HL-60 (cell line): Measurements from ENCODE around the gene RNGTT.
A peak's percentile ranks its signal among the peaks of the same experiment; 100 is the strongest.

ENCODE experiments used
- DNase-seq, 2 experiments: peaks; one replicate each; pipeline ENCODE4 v3.0.0-alpha.2; 2010 to 2020; ENCODE audit warnings: low read depth in 1 of 2, low spot score in 1 of 2
- H3K27ac ChIP-seq: fragments of 250-450 bp; sonication (Bioruptor Pico); replicated peaks from 2 replicates; pipeline ENCODE4 v1.5.1; 2020; ENCODE audit warnings: mild to moderate bottlenecking, moderate library complexity
- H3K27me3 ChIP-seq: fragments of 250-450 bp; sonication (Bioruptor Pico); 2 replicates; pipeline ENCODE4 v1.5.1; 2021; ENCODE audit warnings: mild to moderate bottlenecking, moderate library complexity; ENCODE audit not compliant: insufficient read depth, poor library complexity, severe bottlenecking
- H3K4me3 ChIP-seq: replicated peaks from 2 replicates; pipeline ENCODE4 v1.5.1; 2011; ENCODE audit warnings: mild to moderate bottlenecking, control low read depth, low read length; ENCODE audit not compliant: insufficient read depth
- CTCF ChIP-seq: IDR thresholded peaks from one replicate; pipeline ENCODE4 v1.5.1; 2011; ENCODE audit warnings: low read length, control low read depth, inconsistent platforms; ENCODE audit not compliant: insufficient read depth
- GABPA ChIP-seq: IDR thresholded peaks from 2 replicates; pipeline ENCODE4 v1.6.1; 2012; ENCODE audit warnings: low read depth
- POLR2AphosphoS5 ChIP-seq: IDR thresholded peaks from 2 replicates; pipeline ENCODE4 v1.6.1; 2012; ENCODE audit warnings: low read depth
- REST ChIP-seq: IDR thresholded peaks from 2 replicates; pipeline ENCODE4 v1.6.1; 2012; ENCODE audit warnings: low read depth; ENCODE audit not compliant: insufficient replicate concordance
- SPI1 ChIP-seq: IDR thresholded peaks from 2 replicates; pipeline ENCODE4 v1.6.1; 2012; ENCODE audit warnings: low read depth, mild to moderate bottlenecking, borderline replicate concordance

The RNGTT gene

GRCh38 chr6:88631830-88632229 lies 331.6 kb downstream of the RNGTT start:
- Histone ChIP-seq H3K4me3 (no peak overlapping the region), H3K27me3 (no peaks in the 10 kb centered on the region), H3K27ac (no peak overlapping the region)
- no peak for TF ChIP-seq CTCF
- TF ChIP-seq POLR2AphosphoS5, result no peak
- DNase-seq, result no peak

- no peaks in the 10 kb centered on the region for H3K27me3 ChIP-seq
- H3K27ac ChIP-seq, result no peak overlapping the region
- TF ChIP-seq POLR2AphosphoS5 (no peak), SPI1 (no peak), CTCF (no peak), GABPA (no peak), REST (no peak)
- peak in 1 of 2 experiments; percentile 4 for DNase-seq
- H3K4me3 ChIP-seq, result no peak overlapping the region
These were observed 333.5 kb downstream of the RNGTT start for GRCh38 chr6:88629838-88630494.

- Histone ChIP-seq H3K4me3 (no peak overlapping the region), H3K27ac (no peak overlapping the region), H3K27me3 (no peaks in the 10 kb centered on the region)
- TF ChIP-seq GABPA (no peak), SPI1 (no peak), REST (no peak), CTCF (no peak), POLR2AphosphoS5 (no peak)
- no peak for DNase-seq
These were observed 337.0 kb downstream of the RNGTT start for GRCh38 chr6:88626460-88626859.

GRCh38 chr6:88623531-88623930 lies 339.9 kb downstream of the RNGTT start:
- no peak overlapping the region for H3K27ac ChIP-seq

More at GRCh38 chr6:88623531-88623930, 339.9 kb downstream of the RNGTT start:
- DNase-seq, result no peak
- Histone ChIP-seq H3K4me3 (no peak overlapping the region), H3K27me3 (no peaks in the 10 kb centered on the region)
- TF ChIP-seq REST (no peak), SPI1 (no peak), GABPA (no peak), CTCF (no peak), POLR2AphosphoS5 (no peak)
